ENCODE data around the gene STUM. TPM values are rescaled to one million over a fixed set of nuclear protein-coding genes. Genes with fewer than 3 reads are reported as not detected.
A peak's percentile ranks its signal among the peaks of the same experiment; 100 is the strongest.

The STUM gene
- total RNA-seq, 1 donor from 2014 or later, result 0.49 TPM

DNA sequence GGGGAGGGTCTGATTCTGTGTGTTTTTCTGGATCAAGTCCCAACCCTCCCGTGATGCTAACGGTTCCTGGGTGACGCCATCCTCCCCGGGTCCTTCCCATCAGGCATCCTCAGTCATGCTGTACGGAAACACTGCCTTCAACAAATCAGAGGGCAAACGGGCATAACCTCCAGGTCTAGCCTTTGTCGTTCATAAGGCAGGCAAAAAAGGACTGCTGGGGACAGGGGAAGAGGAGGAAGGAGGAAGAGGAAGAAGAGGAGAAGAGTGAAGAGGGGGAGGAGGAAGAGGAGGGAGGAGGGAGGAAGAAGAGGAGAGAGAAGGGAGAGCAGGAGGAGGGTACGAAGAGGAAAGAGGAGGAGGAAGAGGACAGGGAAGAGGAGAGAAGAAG is 106.1 kb downstream of the STUM start:
- H3K27me3 ChIP-seq, result no peaks in the 10 kb centered on the region
- peaks cover 74% of the 10 kb centered on the region for H3K4me1 ChIP-seq
- H3K36me3 ChIP-seq, result no peaks in the 10 kb centered on the region
- TF ChIP-seq, protein P1, sequence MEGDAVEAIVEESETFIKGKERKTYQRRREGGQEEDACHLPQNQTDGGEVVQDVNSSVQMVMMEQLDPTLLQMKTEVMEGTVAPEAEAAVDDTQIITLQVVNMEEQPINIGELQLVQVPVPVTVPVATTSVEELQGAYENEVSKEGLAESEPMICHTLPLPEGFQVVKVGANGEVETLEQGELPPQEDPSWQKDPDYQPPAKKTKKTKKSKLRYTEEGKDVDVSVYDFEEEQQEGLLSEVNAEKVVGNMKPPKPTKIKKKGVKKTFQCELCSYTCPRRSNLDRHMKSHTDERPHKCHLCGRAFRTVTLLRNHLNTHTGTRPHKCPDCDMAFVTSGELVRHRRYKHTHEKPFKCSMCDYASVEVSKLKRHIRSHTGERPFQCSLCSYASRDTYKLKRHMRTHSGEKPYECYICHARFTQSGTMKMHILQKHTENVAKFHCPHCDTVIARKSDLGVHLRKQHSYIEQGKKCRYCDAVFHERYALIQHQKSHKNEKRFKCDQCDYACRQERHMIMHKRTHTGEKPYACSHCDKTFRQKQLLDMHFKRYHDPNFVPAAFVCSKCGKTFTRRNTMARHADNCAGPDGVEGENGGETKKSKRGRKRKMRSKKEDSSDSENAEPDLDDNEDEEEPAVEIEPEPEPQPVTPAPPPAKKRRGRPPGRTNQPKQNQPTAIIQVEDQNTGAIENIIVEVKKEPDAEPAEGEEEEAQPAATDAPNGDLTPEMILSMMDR (IDR thresholded peaks at IDR 0.05), result no peak
- DNase-seq, result no peak
- ATAC-seq, result no peak
- no peaks in the 10 kb centered on the region for H3K9me3 ChIP-seq
- peak overlapping the region; percentile 66 for H3K27ac ChIP-seq
- H3K4me3 ChIP-seq, result no peak overlapping the region
- intact Hi-C loops (cut with DNase I), result no loop called here

DNA sequence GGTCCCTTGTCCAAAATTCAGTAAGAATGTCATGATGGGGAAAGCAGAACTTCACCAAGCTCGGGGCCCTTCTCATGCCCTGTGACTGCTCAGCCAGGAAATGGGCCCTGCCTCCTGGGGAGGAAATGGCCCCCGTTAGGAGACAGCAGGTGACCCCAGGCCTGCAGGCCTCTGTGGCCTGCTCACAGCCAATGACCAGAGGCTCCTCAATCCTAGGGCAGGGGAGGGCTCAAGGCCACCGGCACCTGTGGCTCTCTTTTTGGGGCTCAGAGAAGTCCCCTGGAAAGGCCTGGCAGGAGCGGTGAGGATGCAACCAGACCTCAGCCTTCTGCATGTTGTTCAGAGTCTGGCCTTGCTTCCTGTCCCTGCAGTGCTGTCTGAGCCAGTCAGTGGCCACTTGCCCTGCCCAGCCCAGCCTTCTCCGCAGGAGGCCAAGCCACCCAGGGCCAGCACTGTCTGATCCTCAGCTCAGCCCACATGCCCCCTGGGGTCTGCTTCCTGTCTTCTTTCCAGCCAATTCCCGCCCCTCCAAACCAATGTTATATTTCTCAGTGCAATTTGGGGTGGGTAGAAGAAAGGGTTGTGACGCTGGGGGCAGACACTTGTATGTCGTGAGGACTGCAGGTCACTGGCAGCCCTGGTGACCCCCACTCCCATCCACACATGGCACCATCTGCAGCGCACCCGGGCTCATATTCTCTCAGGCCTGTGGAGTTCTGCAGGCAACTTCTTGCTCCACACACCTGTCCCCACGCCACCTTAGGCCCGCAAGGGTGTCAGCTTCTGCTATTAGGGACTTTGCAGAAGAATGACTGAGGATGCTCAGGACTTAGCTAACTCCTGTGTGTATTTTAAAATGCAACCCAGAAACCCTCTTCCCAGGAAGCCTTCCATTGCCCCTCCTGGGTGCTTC is 106.9 kb downstream of the STUM start:
- Histone ChIP-seq H3K27ac (peak overlapping the region; percentile 58), H3K27me3 (no peaks in the 10 kb centered on the region), H3K4me1 (peaks cover 74% of the 10 kb centered on the region), H3K4me3 (no peak overlapping the region), H3K9me3 (no peaks in the 10 kb centered on the region), H3K36me3 (no peaks in the 10 kb centered on the region)
- ATAC-seq, result peak; percentile 22
- no peak for DNase-seq
- TF ChIP-seq, protein P1 (IDR thresholded peaks at IDR 0.05), result no peak
- intact Hi-C loops (cut with DNase I), result no loop called here

DNA sequence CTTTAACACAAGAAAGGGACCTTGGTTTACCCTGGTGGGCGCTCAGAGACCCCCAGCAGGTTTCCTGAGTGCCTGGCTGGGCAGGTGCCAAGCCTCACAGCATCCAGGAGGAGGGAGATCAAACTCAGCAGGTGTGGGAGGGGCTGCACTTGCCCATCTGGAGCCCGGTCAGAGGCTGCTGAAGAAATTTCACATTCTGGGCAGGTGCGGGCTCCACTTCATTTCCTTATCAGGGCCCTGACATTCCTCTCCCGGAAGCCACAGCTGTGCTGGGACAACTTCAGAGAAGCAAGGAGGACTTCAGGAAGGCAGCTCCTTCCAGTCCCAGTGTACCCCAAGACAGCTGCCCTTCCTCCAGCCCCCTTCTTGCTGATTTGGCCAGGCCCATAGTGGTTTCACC is 107.6 kb downstream of the STUM start:
- intact Hi-C loops (cut with DNase I), result no loop called here
- DNase-seq (no peak), ATAC-seq (peak; percentile 59)
- Histone ChIP-seq H3K36me3 (no peaks in the 10 kb centered on the region), H3K4me3 (no peak overlapping the region), H3K9me3 (no peaks in the 10 kb centered on the region), H3K27me3 (no peaks in the 10 kb centered on the region), H3K27ac (peak overlapping the region; percentile 58), H3K4me1 (peaks cover 77% of the 10 kb centered on the region)
- TF ChIP-seq, protein P1 (IDR thresholded peaks at IDR 0.05), result no peak

DNA sequence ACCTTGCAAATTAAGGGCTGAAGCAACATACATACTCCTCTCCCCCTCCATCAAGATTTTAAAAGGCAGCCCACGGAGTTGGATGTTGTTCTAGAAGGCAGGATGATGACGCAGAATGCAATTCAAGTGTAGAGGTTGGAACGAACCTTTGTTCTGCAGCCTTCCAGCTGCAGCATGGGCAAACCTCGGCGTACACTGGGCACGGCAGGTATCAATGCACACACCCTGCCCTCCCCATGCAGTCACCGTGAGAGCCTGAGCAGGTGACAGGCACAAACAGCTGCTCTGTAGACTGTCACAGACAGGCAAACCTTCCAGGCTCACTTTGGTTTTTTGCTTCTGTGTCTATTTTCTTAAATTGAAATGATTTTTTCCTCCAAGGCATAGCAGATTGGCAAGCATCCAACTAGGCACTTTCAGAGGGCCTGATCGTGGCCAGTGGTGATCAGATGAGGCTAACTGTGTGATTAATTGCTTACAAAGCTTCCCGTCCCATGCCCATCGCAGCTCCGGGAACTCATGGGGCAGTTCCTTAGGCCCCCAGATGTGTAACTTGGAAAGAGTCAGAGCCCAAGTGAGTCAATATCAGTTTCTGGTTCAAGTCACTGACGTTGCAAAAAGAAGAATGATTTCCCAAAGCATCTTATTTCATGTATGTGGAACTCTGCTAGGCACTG is 108.2 kb downstream of the STUM start:
- Histone ChIP-seq H3K9me3 (no peaks in the 10 kb centered on the region), H3K27ac (peak overlapping the region; percentile 58), H3K27me3 (no peaks in the 10 kb centered on the region), H3K4me3 (no peak overlapping the region), H3K4me1 (peaks cover 83% of the 10 kb centered on the region), H3K36me3 (no peaks in the 10 kb centered on the region)
- DNase-seq, result no peak
- TF ChIP-seq, protein P1 (IDR thresholded peaks at IDR 0.05), result no peak
- peak; percentile 12 for ATAC-seq
- intact Hi-C loops (cut with DNase I), result no loop called here

DNA sequence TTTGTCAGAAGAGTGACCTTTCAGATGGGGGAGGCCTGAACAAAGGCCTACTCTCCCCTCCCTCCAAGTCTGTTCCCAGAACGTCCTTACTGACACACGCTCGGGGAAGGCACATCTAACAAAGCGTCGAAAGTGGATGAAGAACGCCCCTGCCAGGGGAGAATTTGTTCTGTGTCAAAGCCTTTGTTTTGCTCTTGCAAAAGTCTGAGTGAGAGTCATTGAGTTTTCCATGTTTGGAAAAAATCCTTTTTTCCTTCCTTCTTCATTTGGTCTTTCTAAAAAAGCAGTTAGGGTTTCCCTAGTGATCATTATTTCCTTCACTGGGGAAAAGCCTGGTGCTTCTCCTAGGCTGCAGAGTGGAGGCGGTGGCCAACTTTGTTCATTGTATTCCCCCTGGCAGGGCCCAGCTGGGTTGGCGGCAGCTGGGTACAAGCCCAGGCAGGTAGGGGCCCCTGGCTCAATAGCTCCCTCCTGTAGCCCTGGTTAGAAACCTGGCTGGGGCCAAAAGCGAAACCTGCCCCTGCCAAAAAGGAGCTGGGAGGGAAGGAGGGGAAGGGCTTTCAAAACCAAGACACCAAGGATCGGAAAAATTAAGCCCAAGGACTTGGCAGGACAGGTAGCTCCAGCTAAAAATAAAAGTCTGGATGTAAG is 109.5 kb downstream of the STUM start:
- Histone ChIP-seq H3K4me1 (peaks cover 93% of the 10 kb centered on the region), H3K27ac (no peak overlapping the region), H3K27me3 (no peaks in the 10 kb centered on the region), H3K4me3 (no peak overlapping the region), H3K36me3 (no peaks in the 10 kb centered on the region), H3K9me3 (no peaks in the 10 kb centered on the region)
- ATAC-seq (no peak), DNase-seq (no peak)
- TF ChIP-seq, protein P1 (IDR thresholded peaks at IDR 0.05), result no peak
- intact Hi-C loops (cut with DNase I), result no loop called here
